SU-DHL-6 (cell line): ENCODE results near the gene PHLDB2.

Source experiments
- H2AFZ ChIP-seq: fragments of 200-600 bp; sonication (generic); 2 replicates; pipeline ENCODE4 v1.6.1; 2014; ENCODE audit warnings: low read depth, mild to moderate bottlenecking, moderate library complexity, mixed read lengths, antibody characterized with exemption, low read length; ENCODE audit not compliant: severe bottlenecking
- H3F3A ChIP-seq: fragments of 200-600 bp; shearing (Covaris generic); 2 replicates; pipeline ENCODE4 v1.6.0; 2016; ENCODE audit warnings: antibody characterized with exemption, mild to moderate bottlenecking; ENCODE audit not compliant: insufficient read depth
- H3K27ac ChIP-seq: fragments of 200-600 bp; sonication (generic); 2 replicates; pipeline ENCODE4 v1.5.1; 2016; ENCODE audit warnings: low read depth, mild to moderate bottlenecking, low read length, moderate library complexity, mixed read lengths
- H3K27me3 ChIP-seq: fragments of 200-600 bp; sonication (generic), shearing (Covaris generic); 2 replicates; pipeline ENCODE4 v1.6.0; 2014; ENCODE audit warnings: mild to moderate bottlenecking, low read length
- H3K36me3 ChIP-seq: fragments of 200-600 bp; sonication (generic); 2 replicates; pipeline ENCODE4 v1.6.1; 2014; ENCODE audit warnings: mild to moderate bottlenecking, low read length, mixed read lengths
- H3K4me2 ChIP-seq: fragments of 300-600, 200-600 bp; shearing (Covaris generic), sonication (generic); 2 replicates; pipeline ENCODE4 v1.6.0; 2014; ENCODE audit warnings: low read length, low read depth, mild to moderate bottlenecking; ENCODE audit not compliant: poor library complexity, severe bottlenecking
- H3K4me3 ChIP-seq: fragments of 200-600 bp; sonication (generic); 2 replicates; pipeline ENCODE4 v1.5.1; 2014; ENCODE audit warnings: antibody characterized with exemption, low read length, mild to moderate bottlenecking, mixed read lengths; ENCODE audit not compliant: insufficient read depth, poor library complexity, severe bottlenecking
- H3K79me2 ChIP-seq: fragments of 200-600 bp; sonication (generic); 2 replicates; pipeline ENCODE4 v1.6.1; 2014; ENCODE audit warnings: mild to moderate bottlenecking, low read length, moderate library complexity; ENCODE audit not compliant: insufficient read depth
- H3K9ac ChIP-seq: fragments of 200-600 bp; sonication (generic); 2 replicates; pipeline ENCODE4 v1.7.0; 2014; ENCODE audit warnings: mild to moderate bottlenecking, low read length
- H3K9me2 ChIP-seq: fragments of 200-600 bp; sonication (generic); replicated peaks from 2 replicates; pipeline ENCODE4 v1.6.1; 2014; ENCODE audit warnings: low read length; ENCODE audit not compliant: insufficient read depth
- H3K9me3 ChIP-seq: fragments of 200-600 bp; sonication (generic); 2 replicates; pipeline ENCODE4 v1.6.1; 2014; ENCODE audit warnings: low read length, mixed read lengths; ENCODE audit not compliant: insufficient read depth
- H4K20me1 ChIP-seq: fragments of 200-600 bp; sonication (generic); 2 replicates; pipeline ENCODE4 v1.6.1; 2014; ENCODE audit warnings: low read depth, mild to moderate bottlenecking, antibody characterized with exemption, low read length, moderate library complexity, mixed read lengths
- CTCF ChIP-seq: fragments of 200-600 bp; sonication (generic); IDR thresholded peaks from one replicate; pipeline ENCODE4 v1.5.1; 2017; ENCODE audit warnings: antibody characterized with exemption, mild to moderate bottlenecking, low read length, moderate library complexity; ENCODE audit not compliant: insufficient read depth, poor library complexity, severe bottlenecking
- EZH2phosphoT487 ChIP-seq: fragments of 200-600 bp; sonication (generic), shearing (Covaris generic); conservative IDR thresholded peaks from 2 replicates; pipeline ENCODE4 v1.6.1; 2018; ENCODE audit warnings: mild to moderate bottlenecking, antibody characterized with exemption, low read length, moderate library complexity, mixed read lengths

PHLDB2 gene

GRCh38 chr3:111923095-111923771 lies 64.2 kb downstream of the PHLDB2 start:
- TF ChIP-seq CTCF (no peak), EZH2phosphoT487 (no peak)
- Histone ChIP-seq H3K4me2 (no peak overlapping the region), H3K4me3 (no peak overlapping the region), H3K27me3 (no peaks in the 10 kb centered on the region), H3K36me3 (no peaks in the 10 kb centered on the region), H3K9me2 (no peaks in the 10 kb centered on the region), H2AFZ (no peak overlapping the region), H4K20me1 (no peaks in the 10 kb centered on the region), H3K27ac (no peak overlapping the region), H3K9me3 (no peaks in the 10 kb centered on the region), H3K9ac (no peak overlapping the region), H3F3A (no peaks in the 10 kb centered on the region), H3K79me2 (no peaks in the 10 kb centered on the region)

GRCh38 chr3:111923806-111924205 lies 64.7 kb downstream of the PHLDB2 start:
- Histone ChIP-seq H3K9me2 (no peaks in the 10 kb centered on the region), H3F3A (no peaks in the 10 kb centered on the region), H3K27ac (no peak overlapping the region), H3K9ac (no peak overlapping the region), H3K36me3 (no peaks in the 10 kb centered on the region), H2AFZ (no peak overlapping the region), H3K27me3 (no peaks in the 10 kb centered on the region), H3K4me3 (no peak overlapping the region), H3K9me3 (no peaks in the 10 kb centered on the region), H3K79me2 (no peaks in the 10 kb centered on the region), H3K4me2 (no peak overlapping the region), H4K20me1 (no peaks in the 10 kb centered on the region)
- no peak for TF ChIP-seq CTCF
- TF ChIP-seq EZH2phosphoT487 = no peak

- H3K79me2 ChIP-seq = no peaks in the 10 kb centered on the region
These were observed 65.2 kb downstream of the PHLDB2 start for GRCh38 chr3:111924283-111924682.

More at GRCh38 chr3:111924283-111924682, 65.2 kb downstream of the PHLDB2 start:
- Histone ChIP-seq H3F3A (no peaks in the 10 kb centered on the region), H3K9ac (no peak overlapping the region), H4K20me1 (no peaks in the 10 kb centered on the region), H3K4me3 (no peak overlapping the region), H3K36me3 (no peaks in the 10 kb centered on the region), H3K27ac (no peak overlapping the region), H2AFZ (no peak overlapping the region), H3K4me2 (no peak overlapping the region), H3K9me2 (no peaks in the 10 kb centered on the region), H3K27me3 (no peaks in the 10 kb centered on the region), H3K9me3 (no peaks in the 10 kb centered on the region)
- TF ChIP-seq CTCF = no peak
- no peak for TF ChIP-seq EZH2phosphoT487
